ENCODE data around the gene SLC25A10.

The SLC25A10 gene

GRCh38 chr17:81691196-81691595, 20.9 kb upstream of the SLC25A10 start:
- in situ Hi-C loops (cut with MboI; ENCODE audit: low sequenced_read_pairs, unreplicated experiment): no loop called here
- TF ChIP-seq CTCF (IDR thresholded peaks at IDR 0.05; ENCODE audit: borderline replicate concordance, control extremely low read depth, extremely low read depth, insufficient read depth, missing control alignments): no peak
- no peak for DNase-seq (ENCODE audit: low spot score)

- in situ Hi-C loops (cut with MboI; ENCODE audit: low sequenced_read_pairs, unreplicated experiment): no loop called here
- no peak for TF ChIP-seq CTCF (IDR thresholded peaks at IDR 0.05; ENCODE audit: borderline replicate concordance, control extremely low read depth, extremely low read depth, insufficient read depth, missing control alignments)
- no peak for DNase-seq (ENCODE audit: low spot score)
Measured at GRCh38 chr17:81691608-81692007, 20.5 kb upstream of the SLC25A10 start.

- no peak for TF ChIP-seq CTCF (IDR thresholded peaks at IDR 0.05; ENCODE audit: borderline replicate concordance, control extremely low read depth, extremely low read depth, insufficient read depth, missing control alignments)
- in situ Hi-C loops (cut with MboI; ENCODE audit: low sequenced_read_pairs, unreplicated experiment): no loop called here
Measured at GRCh38 chr17:81693509-81694210, 18.4 kb upstream of the SLC25A10 start.

GRCh38 chr17:81694810-81695209, 17.3 kb upstream of the SLC25A10 start:
- in situ Hi-C loops (cut with MboI; ENCODE audit: low sequenced_read_pairs, unreplicated experiment): no loop called here
- DNase-seq (ENCODE audit: low spot score): no peak
- no peak for TF ChIP-seq CTCF (IDR thresholded peaks at IDR 0.05; ENCODE audit: borderline replicate concordance, control extremely low read depth, extremely low read depth, insufficient read depth, missing control alignments)

More at GRCh38 chr17:81693509-81694210, 18.4 kb upstream of the SLC25A10 start:
- DNase-seq (ENCODE audit: low spot score): no peak

- TF ChIP-seq CTCF (IDR thresholded peaks at IDR 0.05; ENCODE audit: borderline replicate concordance, control extremely low read depth, extremely low read depth, insufficient read depth, missing control alignments): no peak
- no peak for DNase-seq (ENCODE audit: low spot score)
- in situ Hi-C loops (cut with MboI; ENCODE audit: low sequenced_read_pairs, unreplicated experiment): no loop called here
Measured at GRCh38 chr17:81695211-81695610, 16.9 kb upstream of the SLC25A10 start.

- TF ChIP-seq CTCF (IDR thresholded peaks at IDR 0.05; ENCODE audit: borderline replicate concordance, control extremely low read depth, extremely low read depth, insufficient read depth, missing control alignments): no peak
- DNase-seq (ENCODE audit: low spot score): no peak
- in situ Hi-C loops (cut with MboI; ENCODE audit: low sequenced_read_pairs, unreplicated experiment): no loop called here
Measured at GRCh38 chr17:81695801-81696200, 16.3 kb upstream of the SLC25A10 start.

All from GM13976 (cell line).